GM19438 (cell line): ENCODE measurements around the gene DOCK10.
A peak's percentile ranks its signal among the peaks of the same experiment; 100 is the strongest.

ENCODE experiments used
- ATAC-seq: cut with Tn5 transposase; IDR thresholded peaks from one replicate; pipeline ENCODE4 v1.9.1; 2021; ENCODE audit warnings: low read depth; ENCODE audit not compliant: unreplicated experiment

Gene DOCK10

GRCh38 chr2:224798180-224798579 lies 244.1 kb downstream of the DOCK10 start:
- ATAC-seq = no peak

GRCh38 chr2:224796695-224797305 lies 245.5 kb downstream of the DOCK10 start:
- ATAC-seq = no peak

- ATAC-seq = no peak
Observed at GRCh38 chr2:224793946-224794345, 248.3 kb downstream of the DOCK10 start.

GRCh38 chr2:224786848-224787247 lies 255.4 kb downstream of the DOCK10 start:
- no peak for ATAC-seq

GRCh38 chr2:224781400-224781799 lies 260.9 kb downstream of the DOCK10 start:
- peak; percentile 73 for ATAC-seq

DNA sequence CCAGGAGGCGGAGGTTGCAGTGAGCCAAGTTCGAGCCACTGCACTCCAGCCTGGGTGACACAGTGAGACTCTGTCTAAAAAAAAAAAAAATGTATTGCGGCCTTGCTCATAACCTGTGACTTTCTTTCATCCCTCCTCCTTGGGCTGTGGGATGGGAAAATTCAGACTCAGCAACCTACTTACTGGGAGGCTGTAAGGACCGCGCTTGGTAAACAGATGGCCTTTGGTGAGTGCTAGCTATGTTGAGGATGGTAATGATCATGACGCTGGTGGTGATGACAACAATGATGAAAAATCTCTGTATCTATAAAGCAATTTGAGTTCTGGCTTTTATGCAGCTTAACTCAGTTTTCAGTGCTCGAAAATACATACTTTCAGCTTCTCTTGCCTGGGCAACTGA lies 261.4 kb downstream of the DOCK10 start:
- ATAC-seq = no peak

DNA sequence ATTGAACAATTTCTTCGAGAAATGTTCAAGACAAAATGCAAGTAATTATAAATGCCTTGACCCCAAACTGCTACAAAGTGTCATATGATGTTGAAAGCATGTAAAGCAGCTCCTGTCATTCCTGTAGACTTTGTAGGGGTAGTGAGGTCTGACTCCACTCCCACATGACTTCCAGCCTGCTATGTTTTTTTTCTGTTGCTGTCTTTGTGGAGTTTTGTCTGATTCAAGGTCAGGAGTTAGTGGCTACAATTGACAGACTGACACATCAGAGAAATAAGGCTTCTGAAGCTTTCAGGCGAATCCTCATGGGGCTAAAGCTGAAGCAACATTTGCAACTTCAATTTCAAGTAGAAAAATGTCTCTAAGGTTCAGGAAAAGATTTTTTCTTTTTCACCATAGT lies 262.2 kb downstream of the DOCK10 start:
- no peak for ATAC-seq

- ATAC-seq = peak; percentile 71
Observed at GRCh38 chr2:224778474-224778877, 263.8 kb downstream of the DOCK10 start.

GRCh38 chr2:224777559-224777930 lies 264.7 kb downstream of the DOCK10 start:
- no peak for ATAC-seq

DNA sequence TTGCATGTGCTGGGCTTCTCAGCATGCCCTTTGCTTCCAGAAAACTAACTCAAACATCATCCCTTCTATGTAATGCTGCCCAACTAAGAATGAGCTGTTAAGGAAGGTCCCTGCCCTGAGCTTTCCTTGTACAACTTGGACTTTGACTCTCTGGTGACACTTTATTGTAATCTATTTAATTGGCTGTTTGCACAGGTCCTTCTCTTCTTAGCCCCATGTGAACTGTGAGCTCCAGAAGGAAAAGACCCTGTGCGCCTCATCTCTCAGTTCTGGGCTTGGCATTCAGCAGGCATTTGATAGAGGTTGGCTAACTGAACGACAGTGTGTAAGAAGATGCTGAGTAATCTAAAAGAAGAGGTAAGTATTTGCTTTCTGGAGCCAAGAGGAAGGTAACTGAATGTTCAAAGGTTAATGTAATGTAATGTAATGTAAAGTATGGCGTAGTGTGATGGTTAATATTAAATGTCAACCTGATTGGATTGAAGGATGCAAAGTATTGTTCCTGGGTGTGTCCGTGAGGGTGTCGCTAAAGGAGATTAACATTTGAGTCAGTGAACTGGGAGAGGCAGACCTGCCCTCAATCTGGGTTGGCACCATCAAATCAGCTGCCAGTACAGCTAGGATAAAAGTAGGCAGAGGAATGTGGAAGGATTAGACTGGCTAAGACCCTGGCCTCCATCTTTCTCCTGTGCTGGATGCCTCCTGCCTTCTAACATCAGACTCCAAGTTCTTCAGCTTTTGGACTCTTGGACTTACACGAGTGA lies 265.3 kb downstream of the DOCK10 start:
- ATAC-seq = no peak

DNA sequence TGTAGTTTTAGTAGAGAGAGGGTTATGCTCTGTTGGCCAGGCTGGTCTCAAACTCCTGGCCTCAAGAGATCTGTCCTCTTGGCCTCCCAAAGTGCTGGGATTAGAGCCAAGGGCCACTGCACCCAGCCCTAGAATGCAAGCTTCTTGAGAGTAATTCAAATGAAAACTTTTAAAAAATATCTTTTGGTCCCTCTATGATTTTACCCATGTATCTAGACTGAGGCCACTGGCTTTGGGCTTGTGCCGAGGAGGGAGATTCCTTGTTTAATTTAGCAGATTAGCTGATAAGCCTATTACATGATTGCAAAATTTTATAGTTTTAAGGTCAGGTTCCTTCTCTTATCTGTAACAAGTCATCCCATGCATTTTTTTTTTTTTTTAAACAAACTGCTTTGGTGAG lies 266.6 kb downstream of the DOCK10 start:
- no peak for ATAC-seq

DNA sequence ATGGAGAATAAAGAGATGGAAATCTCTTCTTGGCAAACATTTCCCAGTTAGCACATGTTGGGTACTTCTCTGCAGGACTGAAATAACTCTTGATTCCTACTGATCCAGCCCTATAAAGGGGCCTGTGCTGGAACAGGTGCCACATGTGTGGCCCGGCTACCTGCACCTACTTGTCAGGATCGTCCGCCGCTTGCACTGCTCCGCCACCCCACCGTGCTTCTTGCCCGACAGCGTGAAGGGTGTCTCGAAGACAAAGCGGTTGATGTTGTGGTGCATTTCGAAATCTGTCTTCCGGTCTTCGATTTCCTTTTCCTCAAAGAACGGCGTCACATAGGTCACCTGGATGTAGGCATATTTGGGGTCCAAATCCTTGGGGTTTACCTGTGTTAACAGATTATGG lies 267.5 kb downstream of the DOCK10 start:
- ATAC-seq = no peak

GRCh38 chr2:224772494-224772893 lies 269.8 kb downstream of the DOCK10 start:
- no peak for ATAC-seq

- no peak for ATAC-seq
Observed at GRCh38 chr2:224769489-224769888, 272.8 kb downstream of the DOCK10 start.

DNA sequence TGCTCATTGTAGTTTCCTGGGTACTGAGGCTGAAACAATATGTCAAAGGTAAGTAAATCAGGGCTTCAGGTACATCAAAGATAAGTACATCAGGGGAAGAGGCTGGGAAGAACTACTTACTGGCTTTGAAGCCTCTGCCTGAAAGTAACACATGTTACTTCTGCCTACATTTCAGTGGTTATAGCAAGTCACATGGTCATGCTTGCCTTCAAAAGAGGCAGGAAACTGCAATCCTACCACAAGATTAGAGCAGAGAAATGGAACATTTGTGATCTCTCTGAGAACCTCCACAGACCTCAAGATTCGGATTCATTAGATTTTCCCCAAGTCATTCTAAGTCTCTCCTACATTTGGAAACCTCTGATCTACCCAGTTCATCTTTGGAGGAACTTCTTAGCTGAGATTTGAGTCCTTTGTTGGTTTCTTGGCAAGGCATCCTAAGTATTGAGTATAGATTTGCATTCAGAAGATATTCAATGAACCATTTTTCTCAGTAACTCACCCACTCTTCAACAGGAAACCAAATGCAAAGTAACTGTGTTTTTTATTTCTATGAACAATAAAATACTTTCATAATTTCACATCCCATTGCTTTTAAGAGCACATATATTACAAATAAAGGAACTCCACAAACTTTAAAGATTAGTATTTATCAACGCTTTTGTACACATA lies 277.6 kb downstream of the DOCK10 start:
- ATAC-seq = peak; percentile 75

GRCh38 chr2:224757934-224758548 lies 284.2 kb downstream of the DOCK10 start:
- no peak for ATAC-seq

GRCh38 chr2:224753743-224754540 lies 288.3 kb downstream of the DOCK10 start:
- no peak for ATAC-seq

DNA sequence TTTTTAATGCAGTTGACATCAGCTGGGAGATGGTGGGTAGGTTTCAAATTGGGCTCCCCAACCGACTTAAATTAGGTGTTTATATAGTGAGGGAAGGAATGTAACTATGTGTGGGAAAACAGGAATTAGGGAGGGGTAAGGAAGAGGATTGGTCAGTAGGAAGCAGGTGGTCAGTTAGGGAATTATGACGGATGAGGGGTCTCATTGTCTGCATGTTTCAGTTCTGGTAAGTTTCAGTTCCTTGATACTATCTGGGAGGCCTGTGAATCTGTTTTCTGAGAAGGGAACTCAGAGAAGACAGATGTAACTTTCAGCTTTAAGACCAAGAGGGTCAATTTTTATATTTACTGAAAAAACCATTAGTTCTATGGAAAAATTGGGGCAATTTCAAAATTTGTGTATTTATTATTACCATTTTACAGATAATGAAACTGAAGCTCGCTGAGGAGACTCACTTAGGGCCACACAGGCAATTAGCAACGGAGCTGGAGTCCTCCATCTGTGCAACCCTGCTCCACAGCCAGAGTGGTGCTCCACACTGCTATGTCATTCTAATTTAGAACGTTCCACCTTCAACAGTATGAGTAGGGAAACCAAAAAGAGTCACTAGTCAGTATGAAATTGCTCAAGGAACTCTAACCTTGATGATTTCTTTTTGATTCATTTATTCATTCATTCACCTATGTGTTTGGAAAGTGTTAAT lies 290.1 kb downstream of the DOCK10 start:
- peak; percentile 67 for ATAC-seq

DNA sequence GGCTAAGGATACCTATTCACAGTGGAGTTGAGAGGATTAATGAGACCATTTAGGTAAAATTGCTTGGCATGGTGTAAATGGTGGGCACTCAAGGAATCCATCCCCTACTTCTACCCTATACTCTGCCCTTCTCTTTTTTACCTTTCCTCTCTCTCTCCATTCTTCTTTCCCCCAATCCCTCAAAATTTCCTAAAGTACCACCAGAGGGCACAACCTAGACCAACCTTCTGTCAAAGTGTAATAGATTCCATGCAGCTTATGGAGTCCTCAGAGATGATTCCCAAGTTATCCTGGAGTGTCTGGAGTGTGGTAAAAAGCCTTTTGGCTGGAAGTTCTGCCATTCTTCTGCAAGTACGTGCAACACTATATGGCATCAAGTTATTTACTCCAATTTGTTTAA lies 293.1 kb downstream of the DOCK10 start:
- ATAC-seq = no peak

- ATAC-seq = no peak
Observed at GRCh38 chr2:224747765-224748164, 294.5 kb downstream of the DOCK10 start.
